ENCODE results near the gene GNL1.
A peak's percentile ranks its signal among the peaks of the same experiment; 100 is the strongest.

GNL1 gene

GRCh38 chr6:30570263-30570662, 14.0 kb upstream of the GNL1 start:
- no peak for DNase-seq

DNA sequence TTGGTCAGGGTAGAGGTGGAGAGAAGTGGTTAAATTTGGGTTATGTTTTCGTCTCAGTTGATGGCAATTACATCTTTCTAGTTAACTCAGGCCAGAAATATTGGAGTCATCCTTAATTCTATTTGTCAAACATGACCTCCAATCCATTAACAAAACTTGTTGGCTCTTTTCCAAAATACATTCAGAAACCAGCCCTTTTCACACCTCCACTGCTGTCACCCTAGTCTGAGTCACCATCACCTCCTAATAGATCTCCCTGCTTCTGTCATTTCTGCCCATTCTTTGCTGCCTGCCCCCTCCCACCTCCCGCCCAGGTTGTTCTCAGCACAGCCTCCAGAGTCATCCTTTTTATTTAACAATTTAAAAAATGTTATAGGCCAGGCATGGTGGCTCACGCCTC, 12.0 kb upstream of the GNL1 start:
- DNase-seq: no peak

GRCh38 chr6:30565772-30566171, 9.5 kb upstream of the GNL1 start:
- no peak for DNase-seq

DNA sequence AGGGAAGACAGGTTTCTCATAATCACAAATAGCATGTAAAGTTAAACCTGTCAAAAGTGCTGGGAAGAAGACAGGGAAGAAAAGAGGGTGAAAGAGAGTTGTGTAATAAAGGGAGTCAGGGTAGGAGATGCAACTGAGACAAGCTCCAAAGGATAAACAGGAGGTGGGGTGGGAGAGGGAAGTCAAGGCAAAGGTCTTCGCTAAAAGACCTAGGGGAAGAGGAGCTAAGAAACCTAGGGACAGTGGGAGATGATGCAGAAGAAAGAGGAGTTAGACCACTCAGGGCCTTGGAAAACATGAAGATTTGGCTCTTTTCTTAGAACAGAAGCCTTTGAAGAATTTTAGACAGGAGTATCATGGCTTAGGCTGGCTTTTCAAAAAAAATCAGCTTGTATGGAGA, 7.8 kb upstream of the GNL1 start:
- no peak for DNase-seq

GRCh38 chr6:30562470-30563425, 6.5 kb upstream of the GNL1 start:
- no peak for DNase-seq

- no peak for DNase-seq
These were observed 4.6 kb upstream of the GNL1 start for GRCh38 chr6:30560930-30561329.

DNA sequence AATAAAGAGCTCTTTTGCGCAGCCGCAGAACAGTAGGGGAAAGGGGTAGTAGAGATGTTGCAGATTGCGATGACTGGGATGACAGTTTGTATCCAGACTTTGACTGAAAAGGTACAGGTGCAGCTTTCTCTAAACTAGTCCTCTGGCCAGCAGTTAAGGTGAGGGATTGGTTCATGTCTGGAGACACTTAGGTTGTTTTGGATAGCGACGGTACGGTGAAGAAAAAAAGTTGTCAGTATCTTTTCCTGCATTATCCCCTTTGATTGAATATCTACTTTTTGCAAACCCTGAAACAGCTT, 1.3 kb upstream of the GNL1 start:
- DNase-seq: peak; percentile 65

DNA sequence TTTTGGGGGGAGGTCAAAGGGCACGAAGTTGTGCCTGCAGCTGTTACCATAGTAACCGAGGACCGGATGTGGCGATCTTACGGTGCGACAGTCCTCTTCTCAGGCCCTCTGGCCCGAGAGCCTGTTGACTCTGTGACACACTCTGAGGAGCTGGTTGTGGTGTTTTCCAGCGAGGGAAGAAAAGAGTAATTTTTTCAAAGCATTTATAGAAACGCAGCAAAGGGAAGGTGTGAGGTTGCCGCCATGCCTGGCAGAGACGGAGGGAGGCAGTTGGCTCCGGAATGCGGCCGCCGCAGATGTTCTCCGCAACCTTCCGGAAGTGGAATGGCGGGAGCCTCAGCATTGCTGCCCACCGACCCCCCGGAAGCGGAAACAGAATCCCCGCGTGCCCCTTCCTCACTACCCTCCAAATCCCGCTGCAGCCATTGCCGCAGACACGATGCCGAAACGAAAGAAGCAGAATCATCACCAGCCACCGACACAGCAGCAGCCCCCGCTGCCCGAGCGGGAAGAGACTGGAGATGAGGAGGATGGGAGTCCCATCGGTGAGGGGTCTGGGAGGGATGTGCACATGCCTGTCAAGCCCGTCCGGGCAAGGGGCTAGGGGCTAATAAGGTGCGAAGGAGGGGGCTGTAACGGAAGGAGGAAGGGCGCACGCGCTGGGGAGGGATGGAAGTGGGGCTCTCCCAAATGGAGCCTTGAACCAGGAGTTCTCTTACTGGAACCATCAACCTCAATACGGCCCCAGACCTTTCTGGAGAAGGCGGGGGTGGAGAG, 805 bp upstream of the GNL1 start, which contains the start of gene PRR3:
PRR3 (plus strand) TSS at position 390 of the 777 bp plus-strand sequence; CDS start at position 440, 50 bp downstream.
- DNase-seq: peak; percentile 94

- no peak for DNase-seq
These were observed 548 bp downstream of the GNL1 start for GRCh38 chr6:30555816-30556065.

- no peak for DNase-seq
These were observed 1.1 kb downstream of the GNL1 start for GRCh38 chr6:30554962-30555815.

GRCh38 chr6:30554404-30554803, 1.9 kb downstream of the GNL1 start:
- DNase-seq: no peak

DNA sequence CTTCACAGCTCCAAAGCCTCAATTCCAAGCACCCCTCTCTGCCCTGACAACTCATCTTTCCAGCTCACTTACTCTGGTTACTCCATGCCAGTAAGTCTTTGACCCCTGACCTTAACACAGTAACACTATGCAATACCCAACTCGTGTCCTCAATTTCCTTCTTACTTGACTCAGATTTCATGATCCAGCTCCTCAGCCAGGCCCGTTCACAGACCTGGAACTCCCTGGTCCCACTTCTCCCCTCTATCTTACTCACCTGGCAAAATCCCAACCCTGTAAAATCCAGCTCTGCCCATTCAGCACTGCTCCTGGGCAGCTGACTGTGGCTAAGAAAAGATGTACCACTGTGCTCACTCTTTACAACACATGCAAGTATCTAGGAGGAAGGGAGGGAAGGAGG, 7.9 kb downstream of the GNL1 start:
- DNase-seq: no peak

DNA sequence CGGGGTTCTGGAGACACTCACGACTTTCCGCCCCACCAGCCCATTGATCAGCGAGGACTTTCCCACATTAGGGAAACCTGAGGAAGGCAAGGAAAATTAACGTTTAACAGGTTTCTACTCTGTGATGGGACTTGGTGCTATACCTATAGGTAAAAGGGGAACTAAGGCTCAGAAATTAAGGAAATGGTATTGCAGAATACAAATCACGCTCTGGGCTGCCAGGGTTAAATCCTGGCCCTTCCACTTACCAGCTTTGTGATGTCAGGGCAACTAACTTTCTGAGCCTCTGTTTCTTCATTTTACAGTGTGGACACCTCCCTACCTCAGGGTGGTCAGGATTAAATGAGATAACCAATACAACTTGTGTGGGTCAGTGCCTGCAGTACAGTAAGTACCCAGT, 8.8 kb downstream of the GNL1 start:
- DNase-seq: peak; percentile 15

GRCh38 chr6:30544666-30545272, 11.5 kb downstream of the GNL1 start:
- peak; percentile 79 for DNase-seq

- no peak for DNase-seq
These were observed 12.5 kb downstream of the GNL1 start for GRCh38 chr6:30543821-30544220.

- peak; percentile 13 for DNase-seq
These were observed 13.4 kb downstream of the GNL1 start for GRCh38 chr6:30542915-30543314.

DNA sequence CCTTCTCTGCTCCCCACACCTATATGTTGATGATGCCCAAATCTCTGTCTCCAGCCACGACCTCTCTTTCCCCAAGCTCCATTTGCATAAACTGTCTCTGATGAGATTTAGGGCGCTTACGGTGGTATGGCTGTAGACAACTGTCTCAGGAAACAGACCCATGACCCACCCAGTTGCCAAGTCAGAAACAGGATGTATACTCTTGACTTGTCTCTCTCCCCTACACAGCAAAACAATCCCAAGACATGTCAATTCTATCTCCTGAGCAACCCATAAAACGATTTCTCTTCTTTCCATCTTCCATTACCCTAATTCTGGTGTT, 13.9 kb downstream of the GNL1 start:
- no peak for DNase-seq

DNA sequence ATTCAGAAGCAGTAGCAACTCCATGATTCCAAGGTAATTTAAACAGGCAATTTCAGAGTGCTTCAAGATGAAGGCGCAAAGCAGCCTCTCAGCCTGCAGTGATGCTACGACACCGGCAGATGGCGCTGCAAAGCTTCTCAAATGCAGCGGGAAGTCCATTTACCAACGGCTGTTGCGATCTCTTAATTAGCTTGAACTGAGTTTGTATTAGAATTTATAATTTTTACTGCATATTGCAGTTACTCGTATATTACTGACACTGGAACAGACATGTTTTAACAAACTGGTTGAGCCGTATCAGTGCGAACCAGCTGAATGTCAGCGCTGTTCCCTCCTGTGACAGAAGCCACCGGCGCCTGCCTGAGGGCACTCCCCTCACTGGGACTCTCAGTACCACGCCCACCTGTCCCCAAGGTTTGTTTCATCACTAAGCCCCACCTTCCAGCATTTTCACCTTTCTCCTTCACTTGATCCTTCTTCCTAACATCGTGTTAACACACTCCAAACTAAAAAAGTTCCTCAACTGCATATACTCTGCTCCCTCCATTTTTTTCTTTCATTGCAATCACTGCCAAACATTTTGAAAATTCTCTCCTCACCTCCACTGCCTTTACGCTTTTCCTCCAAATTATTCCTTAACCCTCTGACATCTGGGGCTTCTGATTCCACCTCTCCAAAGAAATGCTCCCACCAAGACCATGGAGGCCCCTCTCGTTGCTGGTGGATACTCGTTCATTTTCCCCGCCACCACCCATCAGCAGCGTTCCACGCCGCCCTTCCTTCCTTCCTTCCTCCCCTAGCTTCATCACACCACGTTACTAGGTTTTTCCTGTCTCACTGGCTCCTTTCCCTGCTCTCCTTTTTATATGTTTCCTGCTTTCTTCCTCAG, 14.5 kb downstream of the GNL1 start:
- DNase-seq: peak; percentile 85

- peak; percentile 64 for DNase-seq
These were observed 18.4 kb downstream of the GNL1 start for GRCh38 chr6:30537931-30538330.

GRCh38 chr6:30533460-30534294, 22.6 kb downstream of the GNL1 start:
- DNase-seq: no peak

DNA sequence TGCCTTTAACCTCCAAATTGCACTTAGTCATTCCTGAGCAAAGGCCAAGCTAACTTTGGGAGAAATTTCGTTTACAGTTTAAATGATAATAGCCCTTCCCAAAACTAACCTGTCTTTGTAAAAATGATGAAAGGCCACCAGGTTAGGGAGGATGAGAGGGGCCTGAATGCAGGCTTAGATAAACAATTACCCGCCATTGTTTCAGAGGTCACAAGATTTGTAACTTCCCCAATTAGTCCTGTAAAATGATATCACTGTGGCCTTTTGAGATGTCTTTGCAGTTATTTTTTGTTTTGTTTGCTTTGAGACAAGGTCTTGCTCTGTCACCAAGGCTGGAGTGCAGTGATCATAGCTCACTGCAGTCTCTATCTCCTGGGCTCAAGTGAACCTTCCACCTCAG, 26.3 kb downstream of the GNL1 start:
- peak; percentile 85 for DNase-seq

Data from inflammatory macrophage treated with lipopolysaccharide for 4 hours (primary cell).